Natural killer cell (primary cell): ENCODE results near the gene SECISBP2. TPM values are rescaled to one million over a fixed set of nuclear protein-coding genes. Genes with fewer than 3 reads are reported as not detected.

ENCODE experiments used
- ATAC-seq, 3 donors: fragments of 150-1000 bp in 2 of 3; fragments of 200-7000 bp in 1 of 3; cut with Tn5 transposase; 1 replicate in 1 of 3; 2 replicates in 2 of 3; pipeline ENCODE4 v1.10.0; 2021; ENCODE audit warnings: mild to moderate bottlenecking in 2 of 3, moderate library complexity in 2 of 3
- DNase-seq, 2 donors: peaks; one replicate each; pipeline versions ENCODE4 v3.0.0 to v3.0.0-alpha.2; 2013 to 2021; ENCODE audit warnings: mixed read lengths in 1 of 2
- H3K27ac ChIP-seq: one replicate; pipeline ENCODE4 v1.5.1; 2013; ENCODE audit warnings: mild to moderate bottlenecking, low read length
- H3K27me3 ChIP-seq: one replicate; pipeline ENCODE4 v1.6.1; 2013; ENCODE audit warnings: low read length; ENCODE audit not compliant: control insufficient read depth, insufficient read depth
- H3K36me3 ChIP-seq: one replicate; pipeline ENCODE4 v1.6.1; 2013; ENCODE audit warnings: low read length; ENCODE audit not compliant: control insufficient read depth, insufficient read depth
- H3K4me1 ChIP-seq: one replicate; pipeline ENCODE4 v1.6.1; 2013; ENCODE audit warnings: low read length; ENCODE audit not compliant: control insufficient read depth, insufficient read depth
- H3K4me3 ChIP-seq: one replicate; pipeline ENCODE4 v1.5.1; 2013; ENCODE audit warnings: low read length
- H3K9me3 ChIP-seq: one replicate; pipeline ENCODE4 v1.6.1; 2013; ENCODE audit warnings: low read length; ENCODE audit not compliant: control insufficient read depth, insufficient read depth
- H3K27ac Mint-ChIP-seq, 2 donors: one replicate each; pipeline ENCODE4 v1.8.0; 2022; ENCODE audit warnings: mild to moderate bottlenecking in 2 of 2, mixed read lengths in 2 of 2, moderate library complexity in 1 of 2
- H3K27me3 Mint-ChIP-seq, 2 donors: one replicate each; pipeline ENCODE4 v1.8.0; 2022; ENCODE audit warnings: low read depth in 2 of 2, mixed read lengths in 2 of 2
- H3K36me3 Mint-ChIP-seq: one replicate; pipeline ENCODE4 v1.8.0; 2022; ENCODE audit warnings: mixed read lengths
- H3K4me1 Mint-ChIP-seq, 2 donors: one replicate each; pipeline ENCODE4 v1.8.0; 2022; ENCODE audit warnings: mixed read lengths in 2 of 2
- H3K4me3 Mint-ChIP-seq: one replicate; pipeline ENCODE4 v1.8.0; 2022; ENCODE audit warnings: mild to moderate bottlenecking, moderate library complexity, mixed read lengths
- H3K9me3 Mint-ChIP-seq, 2 donors: one replicate each; pipeline ENCODE4 v1.8.0; 2022; ENCODE audit warnings: mixed read lengths in 2 of 2
- CTCF ChIP-seq: fragments of 200-600 bp; IDR thresholded peaks from one replicate; pipeline ENCODE4 v1.8.0; 2022; ENCODE audit warnings: antibody characterized with exemption
- WGBS: methylation state at CpG from one replicate; pipeline ENCODE4 v1.1.7; 2013; ENCODE audit warnings: missing lambda C conversion rate; ENCODE audit not compliant: insufficient coverage; 5-methylcytosine and 5-hydroxymethylcytosine counted together
- intact Hi-C: fragments of 100-400 bp; cut with micrococcal nuclease; formaldehyde crosslinking; loops from one replicate; pipeline ENCODE4 v1.14.2; 2022
- total RNA-seq, 4 donors: library from RNA; stranded (reverse); fragments of 120-200 nt in 1 of 4; gene quantifications; one replicate each; pipeline versions ENCODE4 v1.2.3 to v1.2.4, GENCODE V29; 2013 to 2022

The SECISBP2 gene
- total RNA-seq, 3 donors from 2014 or later (not counting 1 experiment from before 2014, with no cell fraction given), result 79.5 to 95.8 (median 88.7) TPM

- intact Hi-C loops, result loop anchor here (1.0 to 5.0 kb wide), 2 partner anchors 8 to 112 kb away; partner anchors contain the start of gene SECISBP2
- Mint-ChIP-seq H3K27ac (peak overlapping the region; percentile 97 to 99), H3K9me3 (no peaks in the 10 kb centered on the region), H3K27me3 (no peaks in the 10 kb centered on the region), H3K36me3 (no peaks in the 10 kb centered on the region), H3K4me1 (peaks cover 16 to 23% of the 10 kb centered on the region in 2 donors), H3K4me3 (peak overlapping the region; percentile 96)
- H3K27me3 ChIP-seq, result no peaks in the 10 kb centered on the region
- peak in 1 of 2 donors; percentile 40 for DNase-seq
- no peaks in the 10 kb centered on the region for H3K9me3 ChIP-seq
- peak overlapping the region; percentile 95 for H3K27ac ChIP-seq
- H3K4me1 ChIP-seq, result peaks cover 18% of the 10 kb centered on the region
- no peaks in the 10 kb centered on the region for H3K36me3 ChIP-seq
- H3K4me3 ChIP-seq, result peak overlapping the region; percentile 60
- no peak for TF ChIP-seq CTCF
- WGBS, result 30% methylated on average over 22 of the region's 23 CpGs
- ATAC-seq, result no peak
Measured at GRCh38 chr9:89309608-89310474, 8.5 kb upstream of the SECISBP2 start.

DNA sequence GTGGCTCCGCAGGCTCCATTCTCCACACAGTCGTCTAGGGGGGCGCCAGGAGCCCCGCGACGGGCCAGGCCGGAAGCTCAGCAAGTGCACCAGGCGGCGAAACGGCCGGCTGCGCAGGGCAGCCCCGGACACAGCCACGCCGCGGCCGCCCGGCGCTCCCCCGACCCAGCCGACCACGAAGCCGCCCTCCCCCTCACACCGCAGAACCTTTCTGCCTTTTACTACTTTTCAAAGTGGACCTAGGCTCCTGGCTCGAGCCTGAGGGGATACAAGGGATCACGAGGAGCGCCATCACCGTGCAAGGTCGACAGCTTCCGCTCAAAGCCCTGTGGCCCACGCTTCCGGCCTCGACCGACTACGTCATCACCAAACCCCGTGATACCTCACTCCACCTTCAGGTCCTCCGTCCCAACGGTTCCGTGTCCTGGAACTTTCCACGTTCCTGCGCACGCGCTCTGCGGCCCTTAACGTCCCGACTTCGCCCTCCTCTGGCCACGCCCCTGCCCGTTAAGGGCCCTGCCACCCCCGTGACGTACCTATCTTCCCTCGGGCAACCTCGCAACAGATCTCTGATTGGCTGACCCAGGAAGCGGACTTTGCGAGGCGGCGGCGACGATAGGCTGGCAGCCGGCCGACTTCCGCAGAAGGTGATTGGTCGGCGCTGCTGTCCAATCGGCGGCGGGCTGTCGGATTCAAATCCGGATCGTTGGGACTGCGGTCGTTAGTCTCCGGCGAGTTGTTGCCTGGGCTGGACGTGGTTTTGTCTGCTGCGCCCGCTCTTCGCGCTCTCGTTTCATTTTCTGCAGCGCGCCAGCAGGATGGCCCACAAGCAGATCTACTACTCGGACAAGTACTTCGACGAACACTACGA, 7.6 kb upstream of the SECISBP2 start, which contains the start of gene CKS2:
Gene CKS2 (plus strand): TSS at position 721 of the 871 bp plus-strand sequence. CDS start 98 bp downstream, at position 819.
- Histone ChIP-seq H3K4me1 (peaks cover 18% of the 10 kb centered on the region), H3K27me3 (no peaks in the 10 kb centered on the region), H3K27ac (peak within 1 kb of the TSS; percentile 95), H3K36me3 (peaks cover 1% of the 10 kb centered on the region), H3K9me3 (no peaks in the 10 kb centered on the region), H3K4me3 (peak within 1 kb of the TSS; percentile 60)
- no peaks in the 10 kb centered on the region for H3K36me3 Mint-ChIP-seq
- ATAC-seq, result peak; percentile 88 to 96 (median 88)
- peaks cover 16 to 23% of the 10 kb centered on the region in 2 donors for H3K4me1 Mint-ChIP-seq
- peak within 1 kb of the TSS; percentile 97 to 99 for H3K27ac Mint-ChIP-seq
- no peaks in the 10 kb centered on the region for H3K27me3 Mint-ChIP-seq
- WGBS, result under 1% methylated on average over 86 of the region's 86 CpGs
- DNase-seq, result peak; percentile 100
- H3K9me3 Mint-ChIP-seq, result no peaks in the 10 kb centered on the region
- peak within 1 kb of the TSS; percentile 96 for H3K4me3 Mint-ChIP-seq
- intact Hi-C loops, result loop anchor here (1.0 to 5.0 kb wide), 2 partner anchors 8 to 112 kb away; partner anchors contain the start of gene SECISBP2
- TF ChIP-seq CTCF, result no peak

GRCh38 chr9:89311346-89312221, 6.7 kb upstream of the SECISBP2 start:
- under 1% methylated on average over 51 of the region's 54 CpGs for WGBS
- peak overlapping the region; percentile 60 for H3K4me3 ChIP-seq
- Mint-ChIP-seq H3K4me3 (peak overlapping the region; percentile 96), H3K27me3 (no peaks in the 10 kb centered on the region), H3K9me3 (no peaks in the 10 kb centered on the region), H3K4me1 (peaks cover 16 to 23% of the 10 kb centered on the region in 2 donors), H3K36me3 (no peaks in the 10 kb centered on the region), H3K27ac (peak overlapping the region; percentile 97 to 99)
- intact Hi-C loops, result loop anchor here (5.0 kb wide), 1 partner anchor 111 kb away; no protein-coding TSS in a partner anchor
- peaks cover 6% of the 10 kb centered on the region for H3K36me3 ChIP-seq
- no peaks in the 10 kb centered on the region for H3K9me3 ChIP-seq
- H3K27ac ChIP-seq, result peak overlapping the region; percentile 95
- no peak for ATAC-seq
- H3K4me1 ChIP-seq, result peaks cover 18% of the 10 kb centered on the region
- no peak for DNase-seq
- no peak for TF ChIP-seq CTCF
- no peaks in the 10 kb centered on the region for H3K27me3 ChIP-seq
